Measurements from ENCODE around the gene MGRN1. TPM values are rescaled to one million over a fixed set of nuclear protein-coding genes. Genes with fewer than 3 reads are reported as not detected.

The MGRN1 gene
- total and polyA plus RNA-seq, 2 experiments from 2014 or later: 47.2 to 66.6 TPM

- peak overlapping the region; percentile 49 for H3K4me3 ChIP-seq
- no peaks in the 10 kb centered on the region for H3K9me3 ChIP-seq (ENCODE audit: low read depth)
- H3K36me3 ChIP-seq: peaks cover 8% of the 10 kb centered on the region
- peak in 1 of 2 donors; percentile 7 for DNase-seq (ENCODE audit: low read depth in 1 of 2, low spot score in 1 of 2)
- H3K27me3 ChIP-seq: no peaks in the 10 kb centered on the region
- H3K27ac ChIP-seq: no peak overlapping the region
- TF ChIP-seq CTCF (IDR thresholded peaks at IDR 0.05; ENCODE audit: low read depth, low read length): no peak
- peaks cover 4% of the 10 kb centered on the region for H3K4me1 ChIP-seq (ENCODE audit: low read depth)
Measured at GRCh38 chr16:4692460-4693295, 68.1 kb downstream of the MGRN1 start.

GRCh38 chr16:4693296-4693955, 68.8 kb downstream of the MGRN1 start, which contains the start of gene NUDT16L1:
Gene NUDT16L1, plus strand, starts transcription at chr16:4693562. Its CDS starts 165 bp downstream, at chr16:4693727.
- Histone ChIP-seq H3K36me3 (peaks cover 12% of the 10 kb centered on the region), H3K27me3 (no peaks in the 10 kb centered on the region), H3K27ac (peak within 1 kb of the TSS; percentile 86), H3K9me3 (ENCODE audit: low read depth) (no peaks in the 10 kb centered on the region), H3K4me3 (peak within 1 kb of the TSS; percentile 49), H3K4me1 (ENCODE audit: low read depth) (peaks cover 4% of the 10 kb centered on the region)
- peak; percentile 3 for TF ChIP-seq CTCF (IDR thresholded peaks at IDR 0.05; ENCODE audit: low read depth, low read length)
- DNase-seq (ENCODE audit: low read depth in 1 of 2, low spot score in 1 of 2): peak; percentile 97

GRCh38 chr16:4693956-4694641, 69.5 kb downstream of the MGRN1 start:
- H3K27ac ChIP-seq: peak overlapping the region; percentile 86
- peak; percentile 42 to 81 for DNase-seq (ENCODE audit: low read depth in 1 of 2, low spot score in 1 of 2)
- peaks cover 4% of the 10 kb centered on the region for H3K4me1 ChIP-seq (ENCODE audit: low read depth)

GRCh38 chr16:4694642-4695451, 70.2 kb downstream of the MGRN1 start:
- H3K36me3 ChIP-seq: peaks cover 24% of the 10 kb centered on the region

More at GRCh38 chr16:4693956-4694641, 69.5 kb downstream of the MGRN1 start:
- Histone ChIP-seq H3K4me3 (peak overlapping the region; percentile 49), H3K27me3 (no peaks in the 10 kb centered on the region), H3K9me3 (ENCODE audit: low read depth) (no peaks in the 10 kb centered on the region), H3K36me3 (peaks cover 18% of the 10 kb centered on the region)
- no peak for TF ChIP-seq CTCF (IDR thresholded peaks at IDR 0.05; ENCODE audit: low read depth, low read length)

More at GRCh38 chr16:4694642-4695451, 70.2 kb downstream of the MGRN1 start:
- H3K27ac ChIP-seq: peak overlapping the region; percentile 86
- DNase-seq (ENCODE audit: low read depth in 1 of 2, low spot score in 1 of 2): peak in 1 of 2 donors; percentile 11
- H3K9me3 ChIP-seq (ENCODE audit: low read depth): no peaks in the 10 kb centered on the region
- TF ChIP-seq CTCF (IDR thresholded peaks at IDR 0.05; ENCODE audit: low read depth, low read length): no peak
- H3K27me3 ChIP-seq: no peaks in the 10 kb centered on the region
- H3K4me1 ChIP-seq (ENCODE audit: low read depth): peaks cover 4% of the 10 kb centered on the region
- peak overlapping the region; percentile 49 for H3K4me3 ChIP-seq

All from cardiac muscle cell (in vitro differentiated cells and primary cell).